OCI-LY7 (cell line): ENCODE results near the gene RAD50.

Experiments used
- EZH2phosphoT487 ChIP-seq: fragments of 200-600 bp; sonication (generic); IDR thresholded peaks from 2 replicates; pipeline ENCODE4 v1.6.1; 2018; ENCODE audit warnings: low read depth, borderline replicate concordance, mild to moderate bottlenecking, mixed run types, antibody characterized with exemption, low read length, moderate library complexity, mixed read lengths
- TF ChIP-seq, protein P1 (sequence below): fragments of 200-600 bp; sonication (generic); conservative IDR thresholded peaks from 2 replicates; pipeline ENCODE4 v1.5.1; 2014; ENCODE audit warnings: mild to moderate bottlenecking, antibody characterized with exemption, low read length, moderate library complexity, mixed read lengths

DNA sequence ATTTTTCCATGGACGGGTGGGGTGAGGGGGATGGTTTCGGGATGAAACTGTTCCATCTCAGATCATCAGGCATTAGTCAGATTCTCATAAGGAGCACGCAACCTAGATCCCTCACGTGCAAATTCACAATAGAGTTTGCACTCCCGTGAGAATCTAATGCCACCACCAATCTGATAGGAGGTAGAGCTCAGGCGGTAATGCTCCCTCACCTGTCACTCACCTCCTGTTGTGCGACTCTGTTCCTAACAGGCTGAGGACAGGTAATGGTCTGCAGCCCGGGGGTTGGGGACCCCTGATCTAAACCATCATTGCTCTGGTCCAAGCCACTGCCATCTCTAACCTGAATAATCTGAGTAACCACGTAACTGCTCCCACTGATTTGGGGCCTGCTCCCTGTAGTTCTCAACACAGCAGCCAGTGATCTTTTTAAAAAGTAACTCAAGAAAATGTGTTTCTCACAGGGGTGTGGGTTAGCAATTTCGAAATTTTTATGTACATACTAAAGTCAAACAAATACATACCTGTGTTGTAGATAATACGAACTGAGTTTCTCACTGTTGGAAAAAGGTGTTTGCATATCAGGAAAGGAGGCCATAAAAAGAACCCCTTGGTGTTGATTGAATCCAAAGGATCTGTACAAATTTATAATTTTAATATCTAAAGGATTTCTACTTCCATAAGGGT, 89.9 kb downstream of the RAD50 start:
- TF ChIP-seq, protein P1, sequence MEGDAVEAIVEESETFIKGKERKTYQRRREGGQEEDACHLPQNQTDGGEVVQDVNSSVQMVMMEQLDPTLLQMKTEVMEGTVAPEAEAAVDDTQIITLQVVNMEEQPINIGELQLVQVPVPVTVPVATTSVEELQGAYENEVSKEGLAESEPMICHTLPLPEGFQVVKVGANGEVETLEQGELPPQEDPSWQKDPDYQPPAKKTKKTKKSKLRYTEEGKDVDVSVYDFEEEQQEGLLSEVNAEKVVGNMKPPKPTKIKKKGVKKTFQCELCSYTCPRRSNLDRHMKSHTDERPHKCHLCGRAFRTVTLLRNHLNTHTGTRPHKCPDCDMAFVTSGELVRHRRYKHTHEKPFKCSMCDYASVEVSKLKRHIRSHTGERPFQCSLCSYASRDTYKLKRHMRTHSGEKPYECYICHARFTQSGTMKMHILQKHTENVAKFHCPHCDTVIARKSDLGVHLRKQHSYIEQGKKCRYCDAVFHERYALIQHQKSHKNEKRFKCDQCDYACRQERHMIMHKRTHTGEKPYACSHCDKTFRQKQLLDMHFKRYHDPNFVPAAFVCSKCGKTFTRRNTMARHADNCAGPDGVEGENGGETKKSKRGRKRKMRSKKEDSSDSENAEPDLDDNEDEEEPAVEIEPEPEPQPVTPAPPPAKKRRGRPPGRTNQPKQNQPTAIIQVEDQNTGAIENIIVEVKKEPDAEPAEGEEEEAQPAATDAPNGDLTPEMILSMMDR: no peak
- no peak for TF ChIP-seq EZH2phosphoT487
